ENCODE data around the gene KCNK7. TPM values are rescaled to one million over a fixed set of nuclear protein-coding genes. Genes with fewer than 3 reads are reported as not detected.

Gene KCNK7
- total RNA-seq, 1 experiment from 2014 or later, result 1.8 TPM

- H3K9me3 Mint-ChIP-seq, result no peaks in the 10 kb centered on the region
- H4K20me1 ChIP-seq (ENCODE audit: control insufficient read depth, insufficient read depth, insufficient read length), result no peaks in the 10 kb centered on the region
- no peaks in the 10 kb centered on the region for H3K9me3 ChIP-seq (ENCODE audit: control insufficient read depth, low read depth, low read length)
- H2BK12ac ChIP-seq (ENCODE audit: insufficient read length, low read depth, low read length), result no peak overlapping the region
- no peak for TF ChIP-seq CTCF (conservative IDR thresholded peaks at IDR 0.05)
- peaks cover 17 to 24% of the 10 kb centered on the region in 2 experiments for H3K4me1 Mint-ChIP-seq
- no peak overlapping the region for H3K4ac ChIP-seq (ENCODE audit: low read depth, low read length)
- no CpG with 5 or more reads among the region's 50 CpGs for WGBS (ENCODE audit: extremely low coverage, insufficient read length, low lambda C conversion rate)
- peaks cover 3% of the 10 kb centered on the region for H3K27me3 Mint-ChIP-seq (ENCODE audit: low read depth)
- H2BK120ac ChIP-seq (ENCODE audit: low read depth, low read length, poor library complexity, severe bottlenecking), result no peak overlapping the region
- no peak overlapping the region; the same call in 1 of the 2 replicates for H3K14ac ChIP-seq (ENCODE audit: insufficient read depth, low read length)
- H2BK5ac ChIP-seq (ENCODE audit: insufficient read length, low read length), result no peak overlapping the region
- H2AFZ ChIP-seq (ENCODE audit: low read length), result no peak overlapping the region
- peak overlapping the region; percentile 82 for H3K4me2 ChIP-seq (ENCODE audit: insufficient read depth, insufficient read length, low read length)
- H2BK15ac ChIP-seq (ENCODE audit: low read depth, low read length), result no peak overlapping the region
- no peaks in the 10 kb centered on the region; the same call in none of the 2 replicates for H3K4me1 ChIP-seq (ENCODE audit: insufficient read depth, low read length)
- H3K9ac ChIP-seq (ENCODE audit: extremely low read depth, insufficient read length, low read length), result peak overlapping the region; percentile 45
- peaks cover 18 to 43% (median 37%) of the 10 kb centered on the region in 3 experiments; a peak in 6 of 7 replicates for H3K36me3 Mint-ChIP-seq (ENCODE audit: insufficient read depth in 1 of 3, low read depth in 3 of 3)
- no peaks in the 10 kb centered on the region for H3K27me3 ChIP-seq (ENCODE audit: insufficient read depth, low read length)
- H3K23ac ChIP-seq (ENCODE audit: insufficient read length, low read depth, low read length), result no peak overlapping the region
- no peak overlapping the region for H4K8ac ChIP-seq (replicated peaks; ENCODE audit: insufficient read length, low read depth, low read length)
- peaks cover 3% of the 10 kb centered on the region for H3K79me1 ChIP-seq (ENCODE audit: insufficient read depth, low read depth, low read length, poor library complexity, severe bottlenecking)
- H4K5ac ChIP-seq (ENCODE audit: insufficient read length, low read depth, low read length), result no peak overlapping the region
- no peak overlapping the region for H3K18ac ChIP-seq (ENCODE audit: insufficient read length, low read depth, low read length)
- no peak overlapping the region for H2BK20ac ChIP-seq (ENCODE audit: low read depth, low read length, poor library complexity, severe bottlenecking)
- H3K27ac ChIP-seq (ENCODE audit: insufficient read length, low read depth, low read length), result no peak overlapping the region
- peaks cover 18% of the 10 kb centered on the region for H3K23me2 ChIP-seq (ENCODE audit: insufficient read length, low read depth, low read length, poor library complexity, severe bottlenecking)
- no peak for DNase-seq
- peak overlapping the region; percentile 68 to 96 (median 92); a peak in 5 of 7 replicates for H3K27ac Mint-ChIP-seq
- no peak overlapping the region for H3K56ac ChIP-seq (ENCODE audit: insufficient read length, low read depth, low read length)
- H3T11ph ChIP-seq (ENCODE audit: low read length), result no peak overlapping the region
- H2AK5ac ChIP-seq (ENCODE audit: insufficient read length, low read length), result no peak overlapping the region
- H4K91ac ChIP-seq (ENCODE audit: insufficient read length, low read depth, low read length), result no peak overlapping the region
- peak overlapping the region; percentile 94 to 97 for H3K4me3 Mint-ChIP-seq
- peaks cover 7% of the 10 kb centered on the region; the same call in 1 of the 2 replicates for H3K79me2 ChIP-seq (ENCODE audit: insufficient read depth, low read length)
Measured at GRCh38 chr11:65615950-65616574, 20.5 kb upstream of the KCNK7 start.
